Lung (tissue), 12 donors: ENCODE results near the gene HOXB3. TPM values are rescaled to one million over a fixed set of nuclear protein-coding genes. Genes with fewer than 3 reads are reported as not detected.
A peak's percentile ranks its signal among the peaks of the same experiment; 100 is the strongest.

Experiments used
- ATAC-seq: fragments of 200-7000 bp; cut with Tn5 transposase; one replicate; pipeline ENCODE4 v1.9.1; 2020; ENCODE audit warnings: moderate number of reproducible peaks; ENCODE audit not compliant: insufficient read depth, low FRiP score
- DNase-seq, 3 donors: peaks; one replicate each; pipeline ENCODE4 v3.0.0-alpha.2; 2013 to 2017
- H3K27ac ChIP-seq, 2 donors: one replicate each; pipeline ENCODE4 v1.5.1; 2013; ENCODE audit warnings: mild to moderate bottlenecking in 2 of 2, moderate library complexity in 2 of 2, control low read depth in 1 of 2, inconsistent platforms in 1 of 2, low read depth in 1 of 2, low read length in 1 of 2
- H3K27me3 ChIP-seq, 3 donors: one replicate each; pipeline ENCODE4 v1.5.1; 2013; ENCODE audit warnings: low read length in 2 of 3; ENCODE audit not compliant: control insufficient read depth in 3 of 3, insufficient read depth in 3 of 3
- H3K36me3 ChIP-seq, 4 donors: one replicate each; pipeline ENCODE4 v1.5.1; 2013; ENCODE audit warnings: low read length in 4 of 4, mild to moderate bottlenecking in 1 of 4, moderate library complexity in 1 of 4; ENCODE audit not compliant: control insufficient read depth in 4 of 4, insufficient read depth in 4 of 4
- H3K4me1 ChIP-seq, 5 donors: one replicate each; pipeline ENCODE4 v1.5.1; 2013; ENCODE audit warnings: low read length in 5 of 5, mild to moderate bottlenecking in 2 of 5, moderate library complexity in 1 of 5; ENCODE audit not compliant: control insufficient read depth in 5 of 5, insufficient read depth in 5 of 5
- H3K4me3 ChIP-seq: one replicate; pipeline ENCODE4 v1.5.1; 2013; ENCODE audit warnings: mild to moderate bottlenecking, control low read depth, moderate library complexity
- H3K9ac ChIP-seq, 2 donors: one replicate each; pipeline ENCODE4 v1.5.1; 2013; ENCODE audit warnings: low read length in 2 of 2, control low read depth in 1 of 2; ENCODE audit not compliant: insufficient read depth in 1 of 2
- H3K9me3 ChIP-seq, 4 donors: one replicate each; pipeline ENCODE4 v1.5.1; 2013; ENCODE audit warnings: low read length in 3 of 4, mild to moderate bottlenecking in 1 of 4, moderate library complexity in 1 of 4; ENCODE audit not compliant: control insufficient read depth in 4 of 4, insufficient read depth in 3 of 4
- WGBS, 2 donors: extraction: QIAGEN DNeasy Blood & Tissue Kit; methylation state at CpG; one replicate each; pipeline ENCODE4 v1.1.7; 2013; 5-methylcytosine and 5-hydroxymethylcytosine counted together
- polyA plus RNA-seq, 2 donors: library from polyadenylated mRNA; stranded (reverse); fragments of 200-250 nt; gene quantifications; one replicate each; pipeline ENCODE4 v1.2.1, GENCODE V29; 2013
- total RNA-seq, 2 donors: library from RNA; depleted of rRNA in 1 of 2; stranded (reverse); fragments of >200 nt in 1 of 2; gene quantifications; one replicate each; pipeline ENCODE4 v1.2.1, GENCODE V29; 2014 to 2021
- TF ChIP-seq, protein P1 (sequence below): IDR thresholded peaks from 2 replicates; pipeline ENCODE4 v1.5.1; 2012; ENCODE audit warnings: mild to moderate bottlenecking; ENCODE audit errors: control extremely low read depth, extremely low read depth
- donor health status: control.
- donor health status: control.
- donor health status: Bipolar disorder and iron deficiency.
- donor health status: healthy.
- donor health status: DM: yes; HTN: yes; CAD: no.

HOXB3 gene
- total and polyA plus RNA-seq, 4 donors = 1.9 to 21.1 (median 6.7) TPM

DNA sequence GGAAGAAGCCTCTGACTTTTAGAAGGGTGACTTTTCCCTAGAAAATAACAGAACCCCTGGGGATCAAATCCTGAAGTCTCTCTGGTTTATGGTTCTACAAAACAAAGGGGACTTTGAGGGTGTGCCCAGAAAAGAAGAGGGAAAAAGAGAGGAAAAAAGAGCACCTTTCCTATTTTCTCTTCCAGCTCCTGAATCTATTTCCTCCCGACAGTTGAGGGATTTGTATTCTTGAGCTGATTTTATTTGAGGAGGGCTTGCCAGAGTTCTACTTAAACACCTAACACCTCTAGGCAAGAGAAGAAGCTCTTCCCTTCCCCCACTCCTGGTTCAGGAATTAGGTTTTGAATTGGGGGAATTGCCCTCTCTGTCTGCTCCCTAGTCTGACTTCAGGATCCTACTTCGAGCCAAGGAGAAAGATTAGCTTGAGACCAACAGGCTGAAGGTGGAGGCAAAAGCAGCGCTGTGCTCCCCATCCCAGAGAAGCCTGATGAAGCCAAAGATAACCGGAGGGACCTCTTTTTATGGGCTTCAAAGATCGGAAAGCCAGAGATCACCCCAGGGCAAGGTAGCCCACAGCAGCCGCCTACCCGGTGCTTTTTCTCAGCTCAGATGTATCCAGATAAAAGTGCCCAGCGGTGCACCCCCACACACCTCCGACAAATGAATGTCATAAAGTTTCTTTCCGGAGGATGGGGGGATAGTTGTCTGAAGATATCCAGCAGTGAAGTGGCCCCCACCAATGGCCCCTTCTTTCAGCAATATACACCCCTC lies 796 bp downstream of the HOXB3 start:
- no peak for ATAC-seq
- H3K9ac ChIP-seq = peak overlapping the region; percentile 74 to 98
- H3K27ac ChIP-seq = peak overlapping the region in 1 of 2 donors; percentile 91
- H3K4me3 ChIP-seq = peak overlapping the region; percentile 20
- TF ChIP-seq, protein P1, sequence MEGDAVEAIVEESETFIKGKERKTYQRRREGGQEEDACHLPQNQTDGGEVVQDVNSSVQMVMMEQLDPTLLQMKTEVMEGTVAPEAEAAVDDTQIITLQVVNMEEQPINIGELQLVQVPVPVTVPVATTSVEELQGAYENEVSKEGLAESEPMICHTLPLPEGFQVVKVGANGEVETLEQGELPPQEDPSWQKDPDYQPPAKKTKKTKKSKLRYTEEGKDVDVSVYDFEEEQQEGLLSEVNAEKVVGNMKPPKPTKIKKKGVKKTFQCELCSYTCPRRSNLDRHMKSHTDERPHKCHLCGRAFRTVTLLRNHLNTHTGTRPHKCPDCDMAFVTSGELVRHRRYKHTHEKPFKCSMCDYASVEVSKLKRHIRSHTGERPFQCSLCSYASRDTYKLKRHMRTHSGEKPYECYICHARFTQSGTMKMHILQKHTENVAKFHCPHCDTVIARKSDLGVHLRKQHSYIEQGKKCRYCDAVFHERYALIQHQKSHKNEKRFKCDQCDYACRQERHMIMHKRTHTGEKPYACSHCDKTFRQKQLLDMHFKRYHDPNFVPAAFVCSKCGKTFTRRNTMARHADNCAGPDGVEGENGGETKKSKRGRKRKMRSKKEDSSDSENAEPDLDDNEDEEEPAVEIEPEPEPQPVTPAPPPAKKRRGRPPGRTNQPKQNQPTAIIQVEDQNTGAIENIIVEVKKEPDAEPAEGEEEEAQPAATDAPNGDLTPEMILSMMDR = no peak
- no peaks in the 10 kb centered on the region for H3K9me3 ChIP-seq
- H3K36me3 ChIP-seq = peaks cover 0 to 16% (median 3%) of the 10 kb centered on the region in 4 donors
- H3K27me3 ChIP-seq = peaks cover 3 to 66% (median 5%) of the 10 kb centered on the region in 3 donors
- WGBS, 2 donors = 20 to 30% methylated on average over 10 of the region's 10 CpGs
- H3K4me1 ChIP-seq = peaks cover 0 to 61% (median 2%) of the 10 kb centered on the region in 5 donors
- DNase-seq = peak in 2 of 3 donors; percentile 72 to 76

DNA sequence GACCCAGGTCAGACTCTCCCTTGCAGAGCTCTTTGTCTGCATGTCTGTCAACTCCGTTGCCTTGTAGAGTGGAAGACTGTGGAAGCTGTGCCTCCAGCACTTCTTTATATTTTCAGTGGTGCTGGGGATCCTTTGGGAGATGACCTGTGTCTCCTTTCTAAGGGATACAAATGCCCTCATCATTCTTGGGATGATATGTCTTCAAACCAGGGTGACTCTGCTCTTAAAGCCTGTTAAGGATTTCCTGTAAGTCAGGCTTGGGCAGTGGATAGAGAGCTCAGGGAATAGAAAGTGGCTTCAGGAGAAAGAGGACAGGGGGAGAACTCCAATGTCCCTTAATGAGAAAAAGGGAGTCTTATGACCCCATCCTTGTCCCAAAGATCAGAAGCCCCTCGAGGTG lies 1.5 kb downstream of the HOXB3 start:
- H3K27me3 ChIP-seq = peaks cover 3 to 64% (median 5%) of the 10 kb centered on the region in 3 donors
- peaks cover 0 to 16% (median 3%) of the 10 kb centered on the region in 4 donors for H3K36me3 ChIP-seq
- no peak overlapping the region for H3K4me3 ChIP-seq
- TF ChIP-seq, protein P1 = no peak
- peak overlapping the region in 1 of 2 donors; percentile 77 for H3K27ac ChIP-seq
- DNase-seq (peak; percentile 27 to 74 (median 48)), ATAC-seq (no peak)
- 13 to 20% methylated on average over 2 of the region's 2 CpGs for WGBS, 2 donors
- H3K4me1 ChIP-seq = peaks cover 0 to 64% (median 7%) of the 10 kb centered on the region in 5 donors
- no peaks in the 10 kb centered on the region for H3K9me3 ChIP-seq
- peak overlapping the region; percentile 74 to 98 for H3K9ac ChIP-seq

DNA sequence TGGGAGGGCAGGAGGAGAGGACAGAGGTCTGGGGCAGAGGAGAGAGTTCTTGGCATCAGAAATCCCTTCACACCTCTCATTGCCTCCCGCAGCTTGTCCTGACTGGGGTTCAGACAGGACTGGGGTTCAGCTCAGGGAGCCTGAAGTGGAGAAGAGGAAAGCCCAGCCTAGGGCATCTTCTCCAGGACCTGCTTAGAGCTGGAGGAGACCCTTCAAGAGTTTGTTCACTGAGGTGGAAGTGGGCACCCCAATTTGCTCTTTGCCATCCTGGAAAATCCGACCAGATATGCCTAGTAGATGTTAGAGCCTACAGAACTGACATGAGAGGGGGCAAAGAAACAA lies 2.0 kb downstream of the HOXB3 start:
- Histone ChIP-seq H3K36me3 (peaks cover 0 to 11% (median 3%) of the 10 kb centered on the region in 4 donors), H3K27me3 (peaks cover 3 to 60% (median 5%) of the 10 kb centered on the region in 3 donors), H3K9ac (peak overlapping the region; percentile 61 to 98), H3K4me3 (no peak overlapping the region), H3K9me3 (no peaks in the 10 kb centered on the region), H3K4me1 (peaks cover 0 to 69% (median 7%) of the 10 kb centered on the region in 5 donors), H3K27ac (peak overlapping the region in 1 of 2 donors; percentile 77)
- no peak for ATAC-seq
- peak in 1 of 3 donors; percentile 41 for DNase-seq
- 21 to 36% methylated on average over 2 of the region's 2 CpGs for WGBS, 2 donors
- TF ChIP-seq, protein P1 = no peak
